HG03159 (cell line): ENCODE data around the gene SHMT2.
"Not testable (repeated sequence)": the region's sequence is repeated elsewhere in the genome, so short reads cannot be mapped to it uniquely, and the experiment has no call there.

Experiments
- ATAC-seq: cut with Tn5 transposase; IDR thresholded peaks from one replicate; pipeline ENCODE4 v1.9.1; 2021; ENCODE audit warnings: mild to moderate bottlenecking, moderate library complexity; ENCODE audit not compliant: unreplicated experiment

The SHMT2 gene

DNA sequence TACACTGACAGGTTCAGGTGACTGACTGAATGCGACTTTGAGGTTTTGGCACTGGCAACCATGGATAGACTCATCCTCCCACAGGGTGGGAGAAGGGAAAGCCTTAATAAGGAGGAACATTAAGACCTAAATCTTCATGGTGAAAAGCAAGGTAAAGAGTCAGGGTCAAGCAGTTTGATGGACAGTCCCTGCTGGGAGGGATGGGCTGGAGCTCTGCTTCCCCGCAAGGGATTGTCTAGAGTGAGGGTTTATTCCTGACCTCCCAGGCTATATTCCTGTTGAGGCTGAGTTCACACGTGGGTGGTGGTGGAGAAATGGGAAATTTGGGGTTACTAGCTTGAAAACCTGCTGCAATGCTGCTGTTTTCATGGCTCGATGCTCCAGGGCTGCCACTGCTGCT, 30.9 kb downstream of the SHMT2 start:
- ATAC-seq, result no peak

- no peak for ATAC-seq
Measured at GRCh38 chr12:57261428-57261865, 31.9 kb downstream of the SHMT2 start.

DNA sequence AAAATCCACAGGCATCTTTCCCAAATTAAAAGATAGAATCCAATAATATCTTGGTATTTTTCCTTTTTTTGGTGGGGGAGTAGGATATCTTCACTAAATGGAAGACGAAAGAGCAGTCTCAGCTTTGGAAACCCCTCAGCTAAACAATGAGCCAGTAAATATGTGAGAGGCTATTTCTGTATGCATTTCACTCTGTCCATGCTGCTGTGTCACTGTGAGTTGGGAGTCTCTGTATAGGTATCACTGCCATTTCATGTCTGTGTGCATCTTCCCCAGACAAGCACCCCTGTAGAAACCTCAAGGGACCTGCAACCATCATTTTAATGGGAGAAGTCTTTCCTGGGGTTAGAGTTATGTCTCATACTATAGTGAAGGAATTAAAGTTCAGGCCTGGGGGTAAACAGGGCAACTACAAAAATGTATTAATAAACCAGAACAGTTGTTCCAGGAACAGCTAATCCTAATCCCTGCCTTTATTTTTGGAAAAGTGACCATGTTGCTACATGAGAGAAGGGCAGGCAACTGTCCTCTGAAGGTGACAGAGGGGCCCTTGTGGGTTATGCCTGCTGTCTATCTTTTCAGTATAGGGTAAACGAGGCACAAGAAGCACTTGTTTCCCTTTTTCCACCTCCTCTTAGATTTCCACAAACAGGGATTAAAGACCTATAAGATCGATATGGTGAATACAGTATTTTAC, 32.8 kb downstream of the SHMT2 start:
- ATAC-seq, result no peak

DNA sequence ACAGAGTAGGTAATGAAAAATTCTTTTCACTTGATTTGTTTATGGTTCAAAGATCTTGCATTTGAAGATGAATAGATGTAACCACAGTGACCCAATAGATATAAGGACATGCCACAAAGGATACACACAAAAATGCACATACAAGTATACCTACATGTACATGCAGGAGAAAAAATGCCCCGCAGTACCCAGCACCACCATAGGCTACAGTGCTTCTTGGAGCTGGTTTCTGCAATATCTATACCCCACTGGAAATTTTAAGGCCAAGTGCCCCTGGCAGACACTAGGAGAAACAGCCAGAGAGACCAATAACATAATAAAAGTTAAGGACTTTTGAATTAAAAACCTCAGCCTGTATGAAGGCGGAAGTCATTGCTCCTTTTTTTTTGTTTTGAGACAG, 33.6 kb downstream of the SHMT2 start:
- no peak for ATAC-seq

GRCh38 chr12:57266681-57267080, 37.2 kb downstream of the SHMT2 start:
- ATAC-seq, result no peak

DNA sequence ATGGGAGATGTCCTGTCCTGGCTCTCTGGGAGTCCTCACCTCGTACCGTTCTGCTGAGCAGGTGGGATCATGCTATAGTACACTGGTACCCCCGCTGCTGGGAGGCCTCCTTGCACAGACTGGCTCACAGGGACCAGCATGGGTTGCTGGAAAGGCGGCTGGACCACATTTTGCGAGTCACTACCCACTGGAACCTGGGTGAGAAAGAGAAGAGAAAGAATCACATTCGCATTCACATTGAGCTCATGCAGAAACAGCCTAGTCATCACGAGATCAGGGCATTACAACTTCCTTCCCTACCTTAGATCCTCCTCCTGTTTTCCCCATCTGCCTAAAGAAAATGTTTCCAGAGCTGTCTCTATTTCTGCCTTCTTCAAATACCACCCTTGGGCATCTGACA, 38.8 kb downstream of the SHMT2 start:
- ATAC-seq, result no peak

DNA sequence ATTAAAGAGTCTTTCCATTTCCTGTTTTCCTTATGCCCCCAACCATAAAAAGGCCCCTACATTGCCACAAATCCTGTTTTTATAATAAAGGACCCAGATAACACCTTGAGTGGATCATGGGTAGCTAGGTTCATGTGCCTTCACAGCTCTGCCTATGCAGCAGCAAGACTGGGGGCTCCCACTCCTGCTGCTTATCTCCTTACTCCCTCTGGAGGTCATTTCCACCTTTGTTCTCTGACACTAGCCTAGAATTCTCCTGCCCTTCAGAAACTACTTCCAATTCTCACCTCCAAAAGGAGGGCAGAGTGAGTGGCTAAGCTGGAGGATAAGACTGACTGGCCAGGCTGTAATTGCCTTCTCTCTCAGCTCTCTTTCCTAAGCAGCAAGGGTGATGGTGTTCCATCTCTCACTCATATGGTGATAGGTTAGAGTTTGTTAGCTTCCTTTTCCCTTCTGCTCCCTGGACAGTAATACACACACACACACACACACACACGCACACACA, 41.5 kb downstream of the SHMT2 start:
- no peak for ATAC-seq

- no peak for ATAC-seq
Measured at GRCh38 chr12:57272337-57273151, 43.0 kb downstream of the SHMT2 start.

- no peak for ATAC-seq
Measured at GRCh38 chr12:57273516-57273915, 44.0 kb downstream of the SHMT2 start.

DNA sequence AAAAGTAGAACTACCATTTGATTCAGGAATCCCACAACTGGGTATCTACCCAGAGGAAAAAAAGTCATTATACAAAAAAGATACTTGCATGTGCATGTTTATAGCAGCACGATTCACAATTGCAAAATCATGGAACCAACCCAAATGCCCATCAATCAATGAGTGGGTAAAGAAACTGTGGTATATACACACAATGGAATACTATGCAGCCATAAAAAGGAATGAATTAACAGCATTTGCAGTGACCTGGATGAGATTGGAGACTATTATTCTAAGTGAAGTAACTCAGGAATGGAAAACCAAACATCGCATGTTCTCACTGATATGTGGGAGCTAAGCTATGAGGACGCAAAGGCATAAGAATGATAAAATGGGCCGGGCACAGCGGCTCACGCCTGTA, 46.7 kb downstream of the SHMT2 start:
- not testable (repeated sequence) for ATAC-seq

DNA sequence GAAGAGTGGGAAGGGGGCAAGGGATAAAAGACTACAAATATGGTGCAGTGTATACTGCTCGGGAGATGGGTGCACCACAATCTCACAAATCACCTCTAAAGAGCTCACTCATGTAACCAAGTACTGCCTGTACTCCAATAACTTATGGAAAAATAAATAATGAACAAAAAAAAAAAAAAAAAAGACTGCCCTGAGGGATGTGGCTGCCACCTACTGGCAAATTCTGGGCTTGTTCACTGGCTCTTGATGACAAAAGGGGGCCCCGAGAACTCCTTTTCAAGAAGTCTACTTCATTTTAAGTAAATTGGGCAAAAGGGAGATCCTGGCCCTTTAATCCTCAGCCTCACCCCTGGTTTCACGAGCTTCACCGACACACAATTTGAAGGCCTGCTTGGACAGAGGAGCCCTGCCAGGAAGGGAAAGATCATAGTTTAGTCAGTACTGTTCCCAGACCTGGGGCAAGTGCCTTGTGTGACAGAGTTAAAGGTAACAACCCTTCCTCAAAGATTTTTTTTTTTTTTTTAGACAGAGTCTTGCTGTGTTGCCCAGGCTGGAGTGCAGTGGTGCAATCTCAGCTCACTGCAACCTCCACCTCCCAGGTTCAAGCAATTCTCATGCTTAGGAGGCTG, 47.5 kb downstream of the SHMT2 start:
- ATAC-seq, result no peak

GRCh38 chr12:57278465-57279381, 49.2 kb downstream of the SHMT2 start:
- no peak for ATAC-seq

- peak; percentile 96 for ATAC-seq
Measured at GRCh38 chr12:57280211-57281062, 50.9 kb downstream of the SHMT2 start.

DNA sequence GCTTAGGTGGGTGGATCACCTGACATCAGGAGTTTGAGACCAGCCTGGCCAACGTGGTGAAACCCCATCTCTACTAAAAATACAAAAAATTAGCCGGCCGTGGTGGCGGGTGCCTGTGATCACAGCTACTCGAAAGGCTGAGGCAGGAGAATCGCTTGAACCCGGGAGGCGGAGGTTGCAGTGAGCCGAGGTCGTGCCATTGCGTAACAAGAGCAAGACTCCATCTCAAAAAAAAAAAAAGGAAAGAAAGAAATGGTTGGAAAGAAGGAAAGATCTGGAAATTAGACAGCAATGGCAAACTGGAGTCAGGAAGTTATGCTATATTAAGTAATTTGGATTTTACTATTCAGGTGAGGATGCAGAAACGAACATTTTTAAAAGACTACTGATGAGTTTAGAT, 52.6 kb downstream of the SHMT2 start:
- not testable (repeated sequence) for ATAC-seq
